CD4-positive, alpha-beta T cell treated with Interleukin-1 beta for 1 hour (primary cell): ENCODE measurements around the gene TAX1BP3.

Experiments used
- DNase-seq, 2 donors: peaks; one replicate each; pipeline ENCODE4 v3.0.0-alpha.2; 2020 to 2022

The TAX1BP3 gene

DNA sequence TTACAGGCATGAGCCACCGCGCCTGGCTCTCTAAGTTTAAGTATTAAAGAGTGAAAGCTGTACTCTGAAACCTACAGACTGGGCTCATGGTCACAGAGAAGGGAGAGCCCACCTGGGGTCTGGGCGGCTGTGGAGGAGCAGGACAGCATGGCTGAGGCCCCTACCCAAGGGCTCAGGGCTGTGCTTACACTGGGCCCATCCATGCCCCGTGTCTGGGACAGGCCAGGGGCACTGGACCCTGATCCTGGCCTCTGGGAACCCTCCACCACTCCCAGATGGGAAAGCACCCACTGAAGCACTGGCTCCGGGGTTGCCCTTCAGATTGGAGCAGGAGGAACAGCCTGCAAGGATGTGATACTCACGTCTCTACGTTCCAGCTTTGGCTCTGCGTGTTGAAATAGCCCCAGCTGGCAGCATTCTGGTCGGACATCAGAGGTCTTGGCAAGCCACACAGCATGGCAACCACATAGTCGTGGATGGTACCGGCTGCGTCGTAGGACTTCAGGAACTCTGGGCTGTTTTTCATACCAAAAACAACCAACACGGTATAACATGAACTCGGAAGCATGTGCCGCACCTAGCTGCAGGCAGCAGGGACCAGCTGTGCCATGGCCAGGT is 45.3 kb downstream of the TAX1BP3 start:
- DNase-seq = no peak

GRCh38 chr17:3621146-3621720 is 47.1 kb downstream of the TAX1BP3 start:
- no peak for DNase-seq

DNA sequence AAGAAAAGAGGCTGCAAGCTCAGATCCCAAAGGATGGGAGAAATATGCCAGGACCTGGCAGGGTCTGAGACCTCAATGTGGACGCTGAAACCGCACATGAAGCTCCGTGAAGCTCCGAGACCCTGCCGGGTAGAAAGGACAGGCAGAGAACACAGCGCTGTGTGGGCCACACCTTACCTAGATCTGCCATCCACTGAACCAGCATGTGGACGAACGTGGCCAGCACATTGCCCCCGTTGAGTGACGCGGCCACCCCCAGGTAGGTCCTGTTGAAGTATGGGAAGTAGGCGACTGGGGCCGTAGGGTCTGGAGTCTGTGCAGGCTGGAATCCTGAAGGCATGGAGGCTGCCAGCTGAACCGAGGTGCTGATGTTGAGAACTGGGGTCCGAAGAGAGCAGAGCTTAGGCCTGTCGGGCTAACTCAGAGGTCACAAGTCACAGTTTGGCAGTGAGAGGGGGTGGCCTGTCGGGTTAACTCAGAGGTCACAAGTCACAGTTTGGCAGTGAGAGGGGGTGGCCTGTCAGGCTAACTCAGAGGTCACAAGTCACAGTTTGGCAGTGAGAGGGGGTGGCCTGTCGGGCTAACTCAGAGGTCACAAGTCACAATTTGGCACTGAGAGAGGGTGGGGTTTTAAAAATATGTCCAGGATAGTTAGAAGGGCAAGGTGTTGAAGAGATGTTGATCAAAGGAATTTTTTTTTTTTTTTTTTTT is 53.1 kb downstream of the TAX1BP3 start:
- DNase-seq = no peak

- DNase-seq = no peak
These were observed 55.3 kb downstream of the TAX1BP3 start for GRCh38 chr17:3613124-3613523.
